Thyroid gland (tissue), 4 donors: ENCODE measurements around the gene UGT1A6. TPM values are rescaled to one million over a fixed set of nuclear protein-coding genes. Genes with fewer than 3 reads are reported as not detected.
"Not testable (repeated sequence)": the region's sequence is repeated elsewhere in the genome, so short reads cannot be mapped to it uniquely, and the experiment has no call there.

Experiments used
- DNase-seq, 2 donors: peaks; one replicate each; pipeline ENCODE4 v3.0.0-alpha.2; 2019
- H3K27ac ChIP-seq, 3 donors: fragments of 200-600 bp; sonication (generic); 1 replicate in 2 of 3; 2 replicates in 1 of 3; pipeline ENCODE4 v1.5.1; 2016 to 2019; ENCODE audit warnings: mild to moderate bottlenecking in 1 of 3, moderate library complexity in 1 of 3
- H3K27me3 ChIP-seq: fragments of 200-600 bp; sonication (generic); one replicate; pipeline ENCODE4 v1.5.1; 2019
- H3K36me3 ChIP-seq, 2 donors: fragments of 200-600 bp; sonication (generic); one replicate each; pipeline ENCODE4 v1.5.1; 2016 to 2019
- H3K4me1 ChIP-seq, 2 donors: fragments of 200-600 bp; sonication (generic); one replicate each; pipeline ENCODE4 v1.5.1; 2017 to 2019
- H3K4me3 ChIP-seq, 3 donors: fragments of 200-600 bp; sonication (generic); replicated peaks in 1 of 3; 1 replicate in 2 of 3; 2 replicates in 1 of 3; pipeline ENCODE4 v1.5.1; 2016; ENCODE audit warnings: mild to moderate bottlenecking in 1 of 3
- H3K9me3 ChIP-seq: fragments of 200-600 bp; sonication (generic); one replicate; pipeline ENCODE4 v1.5.1; 2017
- POLR2A ChIP-seq, 2 donors: fragments of 450-650 bp; IDR thresholded peaks; one replicate each; pipeline ENCODE4 v1.6.1; 2017; ENCODE audit warnings: antibody characterized with exemption in 2 of 2, mild to moderate bottlenecking in 2 of 2, moderate library complexity in 1 of 2
- WGBS, 2 donors: methylation state at CpG; one replicate each; pipeline ENCODE4 v1.1.5; 2017; 5-methylcytosine and 5-hydroxymethylcytosine counted together
- intact Hi-C: fragments of 100-400 bp; cut with DNase I; formaldehyde crosslinking; loops from one replicate; pipeline ENCODE4 v1.15.1; 2023
- total RNA-seq, 4 donors: library from RNA; depleted of rRNA; stranded (reverse); fragments of >200 nt; gene quantifications; one replicate each; pipeline ENCODE4 v1.2.3, GENCODE V29; 2016
- TF ChIP-seq, protein P1 (sequence below), 6 experiments: fragments of 200-600 bp in 3 of 6; fragments of 450-650 bp in 3 of 6; sonication (generic) in 3 of 6; IDR thresholded peaks; one replicate each; pipeline ENCODE4 v1.5.1; 2016 to 2019; ENCODE audit warnings: antibody characterized with exemption in 6 of 6, mild to moderate bottlenecking in 2 of 6, inconsistent platforms in 1 of 6, moderate library complexity in 1 of 6

Gene UGT1A6
- 1 to 10 TPM in 3 of 4 donors, under 1 TPM in 1; 0.81 to 6.2 (median 3.5) TPM for total RNA-seq

GRCh38 chr2:233692648-233693047 lies at the start of gene UGT1A6:
UGT1A6 (plus strand) TSS chr2:233692890; CDS start chr2:233693005, 115 bp downstream.
- WGBS, 2 donors: 91 to 93% methylated on average over 4 of the region's 4 CpGs
- peak within 1 kb of the TSS; percentile 1 to 31 (median 13) for H3K27ac ChIP-seq
- no peak for DNase-seq
- intact Hi-C loops: no loop called here
- H3K9me3 ChIP-seq: no peaks in the 10 kb centered on the region
- TF ChIP-seq POLR2A (IDR thresholded peaks at IDR 0.05): no peak
- TF ChIP-seq, protein P1, sequence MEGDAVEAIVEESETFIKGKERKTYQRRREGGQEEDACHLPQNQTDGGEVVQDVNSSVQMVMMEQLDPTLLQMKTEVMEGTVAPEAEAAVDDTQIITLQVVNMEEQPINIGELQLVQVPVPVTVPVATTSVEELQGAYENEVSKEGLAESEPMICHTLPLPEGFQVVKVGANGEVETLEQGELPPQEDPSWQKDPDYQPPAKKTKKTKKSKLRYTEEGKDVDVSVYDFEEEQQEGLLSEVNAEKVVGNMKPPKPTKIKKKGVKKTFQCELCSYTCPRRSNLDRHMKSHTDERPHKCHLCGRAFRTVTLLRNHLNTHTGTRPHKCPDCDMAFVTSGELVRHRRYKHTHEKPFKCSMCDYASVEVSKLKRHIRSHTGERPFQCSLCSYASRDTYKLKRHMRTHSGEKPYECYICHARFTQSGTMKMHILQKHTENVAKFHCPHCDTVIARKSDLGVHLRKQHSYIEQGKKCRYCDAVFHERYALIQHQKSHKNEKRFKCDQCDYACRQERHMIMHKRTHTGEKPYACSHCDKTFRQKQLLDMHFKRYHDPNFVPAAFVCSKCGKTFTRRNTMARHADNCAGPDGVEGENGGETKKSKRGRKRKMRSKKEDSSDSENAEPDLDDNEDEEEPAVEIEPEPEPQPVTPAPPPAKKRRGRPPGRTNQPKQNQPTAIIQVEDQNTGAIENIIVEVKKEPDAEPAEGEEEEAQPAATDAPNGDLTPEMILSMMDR (IDR thresholded peaks at IDR 0.05): no peak
- no peaks in the 10 kb centered on the region for H3K27me3 ChIP-seq
- no peak within 1 kb of the TSS for H3K4me3 ChIP-seq
- no peaks in the 10 kb centered on the region for H3K36me3 ChIP-seq
- H3K4me1 ChIP-seq: peaks cover 10 to 28% of the 10 kb centered on the region in 2 donors

- H3K4me3 ChIP-seq: no peak overlapping the region
- H3K27me3 ChIP-seq: no peaks in the 10 kb centered on the region
- intact Hi-C loops: no loop called here
- H3K36me3 ChIP-seq: no peaks in the 10 kb centered on the region
- DNase-seq: peak in 1 of 2 donors; percentile 6
- TF ChIP-seq, protein P1 (IDR thresholded peaks at IDR 0.05): peak in 1 of 6 experiments; percentile 10
- TF ChIP-seq POLR2A (IDR thresholded peaks at IDR 0.05): no peak
- no peak overlapping the region for H3K27ac ChIP-seq
- no peaks in the 10 kb centered on the region for H3K9me3 ChIP-seq
- no peaks in the 10 kb centered on the region for H3K4me1 ChIP-seq
- 100% methylated on average over 1 of the region's 1 CpG for WGBS, 2 donors
Observed at GRCh38 chr2:233643128-233643527, 49.6 kb upstream of the UGT1A6 start.

DNA sequence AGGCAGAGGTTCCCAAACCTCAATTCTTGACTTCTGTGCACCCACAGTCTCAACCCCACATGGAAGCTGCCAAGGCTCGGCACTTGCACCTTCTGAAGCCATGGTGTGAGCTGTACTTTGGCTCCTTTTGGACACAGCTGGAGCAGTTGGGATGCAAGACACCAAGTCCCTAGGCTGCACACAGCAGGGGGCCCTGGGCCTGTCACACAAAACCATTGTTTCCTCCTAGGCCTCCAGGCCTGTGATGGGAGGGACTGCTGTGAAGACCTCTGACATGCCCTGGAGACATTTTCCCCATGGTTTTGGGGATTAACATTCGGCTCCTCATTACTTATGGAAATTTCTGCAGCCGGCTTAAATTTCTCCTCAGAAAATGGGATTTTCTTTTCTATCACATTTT lies 46.7 kb upstream of the UGT1A6 start:
- H3K9me3 ChIP-seq, H3K36me3 ChIP-seq, H3K4me1 ChIP-seq, DNase-seq, H3K27ac ChIP-seq, intact Hi-C loops, H3K4me3 ChIP-seq, H3K27me3 ChIP-seq: not testable (repeated sequence)
- 88 to 91% methylated on average over 3 of the region's 3 CpGs for WGBS, 2 donors

DNA sequence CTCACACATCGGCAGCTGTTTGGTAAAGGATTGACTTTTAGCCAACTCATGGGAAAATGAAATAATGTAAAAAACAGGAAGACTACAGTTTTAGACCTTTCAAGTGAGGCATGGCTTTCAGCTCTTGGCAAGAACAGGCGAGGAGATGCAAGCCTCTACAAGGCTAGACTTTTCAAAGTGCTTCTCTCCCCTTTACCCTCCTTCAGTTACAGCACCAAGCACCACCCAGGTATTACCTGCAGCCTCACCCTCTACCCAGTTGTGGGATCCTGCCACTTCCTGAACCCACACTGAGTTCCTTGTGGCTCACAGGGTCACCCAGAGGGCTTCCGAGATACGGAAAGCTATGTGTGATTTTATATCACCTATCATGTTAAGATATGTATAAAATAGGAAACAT lies 41.7 kb upstream of the UGT1A6 start:
- no peak overlapping the region for H3K4me3 ChIP-seq
- TF ChIP-seq POLR2A (IDR thresholded peaks at IDR 0.05): no peak
- TF ChIP-seq, protein P1 (IDR thresholded peaks at IDR 0.05): no peak
- no peaks in the 10 kb centered on the region for H3K27me3 ChIP-seq
- no peak overlapping the region for H3K27ac ChIP-seq
- H3K4me1 ChIP-seq: no peaks in the 10 kb centered on the region
- no peaks in the 10 kb centered on the region for H3K9me3 ChIP-seq
- H3K36me3 ChIP-seq: no peaks in the 10 kb centered on the region
- DNase-seq: no peak
- 79 to 85% methylated on average over 4 of the region's 4 CpGs for WGBS, 2 donors
- intact Hi-C loops: no loop called here

- TF ChIP-seq, protein P1 (IDR thresholded peaks at IDR 0.05): no peak
- no peak for TF ChIP-seq POLR2A (IDR thresholded peaks at IDR 0.05)
- no peaks in the 10 kb centered on the region for H3K9me3 ChIP-seq
- H3K36me3 ChIP-seq: no peaks in the 10 kb centered on the region
- WGBS, 2 donors: 93 to 97% methylated on average over 2 of the region's 2 CpGs
- H3K4me3 ChIP-seq: no peak overlapping the region
- H3K27ac ChIP-seq: no peak overlapping the region
- no peaks in the 10 kb centered on the region for H3K27me3 ChIP-seq
- DNase-seq: no peak
- H3K4me1 ChIP-seq: no peaks in the 10 kb centered on the region
- intact Hi-C loops: no loop called here
Observed at GRCh38 chr2:233651430-233651829, 41.3 kb upstream of the UGT1A6 start.

DNA sequence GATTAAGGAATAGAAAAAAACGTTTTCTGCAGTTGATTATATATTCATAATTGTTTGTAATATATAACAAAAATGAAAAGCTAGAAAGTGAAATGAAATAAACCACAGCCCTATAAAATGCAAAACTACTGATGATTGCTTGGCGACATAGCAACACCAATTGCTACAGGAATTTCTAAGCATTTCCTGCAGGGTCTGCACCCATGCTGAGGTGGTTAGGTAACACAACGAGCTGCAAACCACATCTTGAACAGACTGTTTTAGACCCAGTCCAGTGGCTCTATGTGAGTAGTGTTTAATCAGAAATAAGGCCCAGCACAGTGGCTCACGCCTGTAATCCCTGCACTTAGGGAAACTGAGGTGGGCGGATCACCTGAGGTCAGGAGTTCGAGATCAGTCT lies 38.2 kb upstream of the UGT1A6 start:
- intact Hi-C loops: no loop called here
- no peak overlapping the region for H3K27ac ChIP-seq
- no peaks in the 10 kb centered on the region for H3K4me1 ChIP-seq
- TF ChIP-seq POLR2A (IDR thresholded peaks at IDR 0.05): no peak
- TF ChIP-seq, protein P1 (IDR thresholded peaks at IDR 0.05): no peak
- H3K27me3 ChIP-seq: no peaks in the 10 kb centered on the region
- no peaks in the 10 kb centered on the region for H3K9me3 ChIP-seq
- no peaks in the 10 kb centered on the region for H3K36me3 ChIP-seq
- WGBS, 2 donors: 69 to 78% methylated on average over 6 of the region's 6 CpGs
- no peak overlapping the region for H3K4me3 ChIP-seq
- DNase-seq: no peak
